HepG2 (cell line): Measurements from ENCODE around the gene MYL9. TPM values are rescaled to one million over a fixed set of nuclear protein-coding genes. Genes with fewer than 3 reads are reported as not detected.

ENCODE experiments used
- AGO2 ChIP-seq: fragments of 200-400 bp; formaldehyde crosslinking; optimal IDR thresholded peaks from 2 replicates; pipeline ENCODE3; 2017; ENCODE audit warnings: mild to moderate bottlenecking, low read depth, low read length, moderate library complexity
- DMAP1 ChIP-seq: IDR thresholded peaks from 2 replicates; pipeline ENCODE4 v1.6.1; 2016
- DNMT3B ChIP-seq: conservative IDR thresholded peaks from 2 replicates; pipeline ENCODE4 v1.6.1; 2016; ENCODE audit warnings: missing biosample characterization, control low read depth
- EEA1 ChIP-seq: sonication (generic); formaldehyde crosslinking; IDR thresholded peaks from 2 replicates; pipeline ENCODE4 v1.5.1; 2020; ENCODE audit warnings: mild to moderate bottlenecking, missing genetic modification reagents, borderline replicate concordance
- ETV6 ChIP-seq: sonication (generic); formaldehyde crosslinking; conservative IDR thresholded peaks from 2 replicates; pipeline ENCODE4 v1.4.0; 2020; ENCODE audit warnings: missing genetic modification reagents
- FOXP1 ChIP-seq, 2 experiments: fragments of 450-650 bp in 1 of 2; IDR thresholded peaks; 2 replicates each; pipeline ENCODE4 v1.6.1; 2017 to 2018; ENCODE audit warnings: antibody characterized with exemption in 1 of 2
- JUND ChIP-seq: sonication (generic); formaldehyde crosslinking; IDR thresholded peaks from 2 replicates; pipeline ENCODE4 v1.8.0; 2022; ENCODE audit warnings: mild to moderate bottlenecking, missing genetic modification reagents
- MIER3 ChIP-seq: IDR thresholded peaks from 2 replicates; pipeline ENCODE4 v1.6.1; 2016; ENCODE audit warnings: missing compliant biosample characterization, borderline replicate concordance
- MIXL1 ChIP-seq: IDR thresholded peaks from 2 replicates; pipeline ENCODE4 v1.6.1; 2016
- MXD4 ChIP-seq: IDR thresholded peaks from 2 replicates; pipeline ENCODE4 v1.6.1; 2016; ENCODE audit warnings: mild to moderate bottlenecking, missing biosample characterization, missing genetic modification reagents
- NCOA1 ChIP-seq: sonication (generic); formaldehyde crosslinking; IDR thresholded peaks from 2 replicates; pipeline ENCODE4 v1.9.0; 2021; ENCODE audit warnings: missing genetic modification reagents
- NR2F2 ChIP-seq: IDR thresholded peaks from 2 replicates; pipeline ENCODE4 v1.6.1; 2012; ENCODE audit warnings: low read depth, inconsistent platforms, borderline replicate concordance
- ONECUT2 ChIP-seq: sonication (generic); formaldehyde crosslinking; IDR thresholded peaks from 2 replicates; pipeline ENCODE4 v1.4.0; 2020; ENCODE audit warnings: missing genetic modification reagents
- PAX8 ChIP-seq: sonication (generic); formaldehyde crosslinking; IDR thresholded peaks from 2 replicates; pipeline ENCODE4 v1.8.0; 2022; ENCODE audit warnings: mild to moderate bottlenecking, missing genetic modification reagents, borderline replicate concordance
- POLR2A ChIP-seq, 2 experiments: IDR thresholded peaks; 2 replicates each; pipeline ENCODE4 v1.6.1; 2011; ENCODE audit warnings: low read depth in 2 of 2, low read length in 2 of 2, mild to moderate bottlenecking in 1 of 2, moderate library complexity in 1 of 2; ENCODE audit not compliant: insufficient read depth in 1 of 2
- PRPF4 ChIP-seq: fragments of 200-400 bp; formaldehyde crosslinking; IDR thresholded peaks from 2 replicates; pipeline ENCODE4 v1.6.1; 2016; ENCODE audit warnings: low read length, low read depth; ENCODE audit not compliant: poor library complexity, severe bottlenecking
- RBM22 ChIP-seq: fragments of 200-400 bp; formaldehyde crosslinking; optimal IDR thresholded peaks from 2 replicates; pipeline ENCODE3; 2017; ENCODE audit warnings: mild to moderate bottlenecking, low read length, moderate library complexity
- RFX3 ChIP-seq: IDR thresholded peaks from 2 replicates; pipeline ENCODE4 v1.6.1; 2016; ENCODE audit warnings: missing biosample characterization, missing genetic modification reagents
- RFXANK ChIP-seq: IDR thresholded peaks from 2 replicates; pipeline ENCODE4 v1.6.1; 2016
- TBX2 ChIP-seq: sonication (generic); formaldehyde crosslinking; IDR thresholded peaks from 2 replicates; pipeline ENCODE4 v1.5.0; 2020; ENCODE audit warnings: missing genetic modification reagents, mild to moderate bottlenecking, borderline replicate concordance
- TGIF2 ChIP-seq: IDR thresholded peaks from 2 replicates; pipeline ENCODE4 v1.6.1; 2016; ENCODE audit warnings: control low read depth, missing compliant biosample characterization
- ZFP36L2 ChIP-seq: sonication (generic); formaldehyde crosslinking; IDR thresholded peaks from 2 replicates; pipeline ENCODE4 v1.4.0; 2020; ENCODE audit warnings: missing genetic modification reagents
- ZNF30 ChIP-seq: sonication (generic); formaldehyde crosslinking; IDR thresholded peaks from 2 replicates; pipeline ENCODE4 v1.5.0; 2020; ENCODE audit warnings: mild to moderate bottlenecking, missing genetic modification reagents
- ZNF432 ChIP-seq: sonication (generic); formaldehyde crosslinking; IDR thresholded peaks from 2 replicates; pipeline ENCODE4 v1.5.0; 2020; ENCODE audit warnings: missing genetic modification reagents, mild to moderate bottlenecking, borderline replicate concordance
- ZNF841 ChIP-seq: sonication (generic); formaldehyde crosslinking; IDR thresholded peaks from 2 replicates; pipeline ENCODE4 v1.8.1; 2023; ENCODE audit warnings: missing genetic modification reagents, borderline replicate concordance
- ZNF879 ChIP-seq: sonication (generic); formaldehyde crosslinking; IDR thresholded peaks from 2 replicates; pipeline ENCODE4 v1.8.1; 2023; ENCODE audit warnings: missing genetic modification reagents
- ZSCAN21 ChIP-seq: sonication (generic); formaldehyde crosslinking; IDR thresholded peaks from 2 replicates; pipeline ENCODE4 v1.8.0; 2022; ENCODE audit warnings: mild to moderate bottlenecking, missing genetic modification reagents, moderate library complexity, borderline replicate concordance
- polyA plus RNA-seq, 8 experiments: library from polyadenylated mRNA; depleted of rRNA in 3 of 8; stranded (reverse) in 7 of 8; unstranded in 1 of 8; fragments of >200 nt; fragmentation: Illumina TruSeq in 4 of 8; extraction: Trizol in 4 of 8; gene quantifications; 2 replicates each; pipeline versions ENCODE4 v1.2.1 to v1.2.3, GENCODE V29; 2011 to 2016; ENCODE audit warnings: low read depth in 4 of 8, missing spikeins in 1 of 8, mixed read lengths in 1 of 8; ENCODE audit not compliant: insufficient read depth in 1 of 8
- total RNA-seq, 5 experiments: library from RNA; depleted of rRNA; stranded (reverse); fragments of >200 nt; fragmentation: Illumina TruSeq; extraction: Trizol; gene quantifications; 2 replicates each; pipeline ENCODE4 v1.2.3, GENCODE V29; 2016; ENCODE audit warnings: low read depth in 1 of 5
- TF ChIP-seq, protein P1 (sequence below): sonication (generic); formaldehyde crosslinking; IDR thresholded peaks from 2 replicates; pipeline ENCODE4 v1.5.1; 2020; ENCODE audit warnings: missing genetic modification reagents, mild to moderate bottlenecking, borderline replicate concordance
- TF ChIP-seq, protein P2 (sequence below): sonication (generic); formaldehyde crosslinking; IDR thresholded peaks from 2 replicates; pipeline ENCODE4 v1.5.1; 2020; ENCODE audit warnings: mild to moderate bottlenecking, missing genetic modification reagents, borderline replicate concordance

The MYL9 gene
- total and polyA plus RNA-seq, 2 of the 13 experiments (the other 11 are each of a cell fraction or from before 2014, with no cell fraction given): 0.87 to 2.2 TPM

GRCh38 chr20:36572701-36573102 lies 31.4 kb downstream of the MYL9 start (continued):
- TF ChIP-seq MIER3: no peak
- no peak for TF ChIP-seq DMAP1 (CRISPR knock-in tag)
- TF ChIP-seq, protein P1, sequence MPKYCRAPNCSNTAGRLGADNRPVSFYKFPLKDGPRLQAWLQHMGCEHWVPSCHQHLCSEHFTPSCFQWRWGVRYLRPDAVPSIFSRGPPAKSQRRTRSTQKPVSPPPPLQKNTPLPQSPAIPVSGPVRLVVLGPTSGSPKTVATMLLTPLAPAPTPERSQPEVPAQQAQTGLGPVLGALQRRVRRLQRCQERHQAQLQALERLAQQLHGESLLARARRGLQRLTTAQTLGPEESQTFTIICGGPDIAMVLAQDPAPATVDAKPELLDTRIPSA (CRISPR knock-in tag): peak; percentile 43
- TF ChIP-seq MXD4 (CRISPR knock-in tag): peak; percentile 15; the same call in 1 of the 2 replicates
- TF ChIP-seq ETV6 (CRISPR knock-in tag): no peak
- TF ChIP-seq MIXL1 (CRISPR knock-in tag): 0 out of 2 replicates have a peak, but pooled peaks have one; percentile 53
- peak; percentile 70; the same call in 1 of the 2 replicates for TF ChIP-seq ZNF432 (CRISPR knock-in tag)
- no peak for TF ChIP-seq DNMT3B (CRISPR knock-in tag)
- TF ChIP-seq RFXANK (CRISPR knock-in tag): no peak
- no peak for TF ChIP-seq FOXP1 (IDR thresholded peaks at IDR 0.05)
- no peak for TF ChIP-seq FOXP1 (CRISPR knock-in tag; IDR thresholded peaks at IDR 0.05)
- TF ChIP-seq ZFP36L2 (CRISPR knock-in tag): peak; percentile 55; the same call in 1 of the 2 replicates
- TF ChIP-seq JUND (CRISPR knock-in tag): no peak
- 0 out of 2 replicates have a peak, but pooled peaks have one; percentile 73 for TF ChIP-seq ZNF30 (CRISPR knock-in tag)
- TF ChIP-seq TBX2 (CRISPR knock-in tag): 0 out of 2 replicates have a peak, but pooled peaks have one; percentile 26
- TF ChIP-seq RFX3 (CRISPR knock-in tag): no peak
- TF ChIP-seq PRPF4: no peak
- TF ChIP-seq NCOA1 (CRISPR knock-in tag): peak; percentile 86
- 0 out of 2 replicates have a peak, but pooled peaks have one; percentile 86 for TF ChIP-seq ZNF879 (CRISPR knock-in tag)
- 0 out of 2 replicates have a peak, but pooled peaks have one; percentile 20 for TF ChIP-seq ZSCAN21
- TF ChIP-seq ZNF841: no peak
- peak; percentile 7; the same call in 1 of the 2 replicates for TF ChIP-seq NR2F2
- TF ChIP-seq POLR2A (IDR thresholded peaks at IDR 0.05; ENCODE audit: insufficient read depth in 1 of 2, low read depth in 2 of 2, low read length in 2 of 2): peak in 1 of 2 experiments; percentile 10; a peak in 1 of 4 replicates
- TF ChIP-seq, protein P2, sequence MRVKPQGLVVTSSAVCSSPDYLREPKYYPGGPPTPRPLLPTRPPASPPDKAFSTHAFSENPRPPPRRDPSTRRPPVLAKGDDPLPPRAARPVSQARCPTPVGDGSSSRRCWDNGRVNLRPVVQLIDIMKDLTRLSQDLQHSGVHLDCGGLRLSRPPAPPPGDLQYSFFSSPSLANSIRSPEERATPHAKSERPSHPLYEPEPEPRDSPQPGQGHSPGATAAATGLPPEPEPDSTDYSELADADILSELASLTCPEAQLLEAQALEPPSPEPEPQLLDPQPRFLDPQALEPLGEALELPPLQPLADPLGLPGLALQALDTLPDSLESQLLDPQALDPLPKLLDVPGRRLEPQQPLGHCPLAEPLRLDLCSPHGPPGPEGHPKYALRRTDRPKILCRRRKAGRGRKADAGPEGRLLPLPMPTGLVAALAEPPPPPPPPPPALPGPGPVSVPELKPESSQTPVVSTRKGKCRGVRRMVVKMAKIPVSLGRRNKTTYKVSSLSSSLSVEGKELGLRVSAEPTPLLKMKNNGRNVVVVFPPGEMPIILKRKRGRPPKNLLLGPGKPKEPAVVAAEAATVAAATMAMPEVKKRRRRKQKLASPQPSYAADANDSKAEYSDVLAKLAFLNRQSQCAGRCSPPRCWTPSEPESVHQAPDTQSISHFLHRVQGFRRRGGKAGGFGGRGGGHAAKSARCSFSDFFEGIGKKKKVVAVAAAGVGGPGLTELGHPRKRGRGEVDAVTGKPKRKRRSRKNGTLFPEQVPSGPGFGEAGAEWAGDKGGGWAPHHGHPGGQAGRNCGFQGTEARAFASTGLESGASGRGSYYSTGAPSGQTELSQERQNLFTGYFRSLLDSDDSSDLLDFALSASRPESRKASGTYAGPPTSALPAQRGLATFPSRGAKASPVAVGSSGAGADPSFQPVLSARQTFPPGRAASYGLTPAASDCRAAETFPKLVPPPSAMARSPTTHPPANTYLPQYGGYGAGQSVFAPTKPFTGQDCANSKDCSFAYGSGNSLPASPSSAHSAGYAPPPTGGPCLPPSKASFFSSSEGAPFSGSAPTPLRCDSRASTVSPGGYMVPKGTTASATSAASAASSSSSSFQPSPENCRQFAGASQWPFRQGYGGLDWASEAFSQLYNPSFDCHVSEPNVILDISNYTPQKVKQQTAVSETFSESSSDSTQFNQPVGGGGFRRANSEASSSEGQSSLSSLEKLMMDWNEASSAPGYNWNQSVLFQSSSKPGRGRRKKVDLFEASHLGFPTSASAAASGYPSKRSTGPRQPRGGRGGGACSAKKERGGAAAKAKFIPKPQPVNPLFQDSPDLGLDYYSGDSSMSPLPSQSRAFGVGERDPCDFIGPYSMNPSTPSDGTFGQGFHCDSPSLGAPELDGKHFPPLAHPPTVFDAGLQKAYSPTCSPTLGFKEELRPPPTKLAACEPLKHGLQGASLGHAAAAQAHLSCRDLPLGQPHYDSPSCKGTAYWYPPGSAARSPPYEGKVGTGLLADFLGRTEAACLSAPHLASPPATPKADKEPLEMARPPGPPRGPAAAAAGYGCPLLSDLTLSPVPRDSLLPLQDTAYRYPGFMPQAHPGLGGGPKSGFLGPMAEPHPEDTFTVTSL: 0 out of 2 replicates have a peak, but pooled peaks have one; percentile 39
- TF ChIP-seq ONECUT2 (CRISPR knock-in tag): 0 out of 2 replicates have a peak, but pooled peaks have one; percentile 20
- TF ChIP-seq RBM22: peak; percentile 87
- no peak for TF ChIP-seq EEA1 (CRISPR knock-in tag)
- TF ChIP-seq AGO2: no peak
- TF ChIP-seq TGIF2 (CRISPR knock-in tag): peak; percentile 9; the same call in 1 of the 2 replicates
- TF ChIP-seq PAX8: peak; percentile 9; the same call in 1 of the 2 replicates
